Body of pancreas (tissue), 4 donors: ENCODE data around the gene DIRAS2.

Experiments used
- CTCF ChIP-seq, 7 experiments: fragments of 450-650 bp in 4 of 7; fragments of 200-600 bp in 3 of 7; sonication (generic) in 3 of 7; IDR thresholded peaks; one replicate each; pipeline ENCODE4 v1.5.1; 2016 to 2019; ENCODE audit warnings: antibody characterized with exemption in 7 of 7
- POLR2A ChIP-seq, 3 donors: fragments of 450-650 bp; IDR thresholded peaks; one replicate each; pipeline ENCODE4 v1.6.1; 2016; ENCODE audit warnings: antibody characterized with exemption in 3 of 3, mild to moderate bottlenecking in 2 of 3

DNA sequence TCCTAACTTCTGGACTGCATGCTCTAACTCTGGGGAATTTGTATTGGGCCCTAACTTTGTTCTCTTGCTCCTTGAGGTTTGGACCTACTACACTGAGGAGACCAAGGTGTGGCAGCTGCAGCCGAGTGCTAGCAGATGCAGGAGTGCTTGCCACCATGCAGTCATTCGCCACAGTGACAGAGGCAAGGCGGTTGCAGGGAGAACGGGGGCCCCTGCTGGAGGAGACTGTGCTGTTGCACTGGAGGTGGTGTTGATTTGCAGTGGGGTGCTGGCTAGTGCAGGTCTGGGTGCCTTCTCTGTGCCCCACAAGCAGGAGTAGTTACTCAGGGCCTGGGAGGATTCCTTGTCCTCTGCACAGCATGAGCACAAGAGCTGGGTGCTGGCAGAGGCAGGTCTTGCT lies 22.4 kb upstream of the DIRAS2 start:
- no peak for TF ChIP-seq CTCF (IDR thresholded peaks at IDR 0.05)
- TF ChIP-seq POLR2A (IDR thresholded peaks at IDR 0.05) = no peak
